Stimulated activated CD8-positive, alpha-beta memory T cell treated with anti-CD3 and anti-CD28 coated beads, Interleukin-12 subunit alpha, Interleukin-12 subunit beta, amount 100 ng/mL, for 1 hour (primary cell): ENCODE results near the gene CDC73.
"Not testable (repeated sequence)": the region's sequence is repeated elsewhere in the genome, so short reads cannot be mapped to it uniquely, and the experiment has no call there.

Source experiments
- DNase-seq: peaks from one replicate; pipeline ENCODE4 v3.0.0-alpha.2; 2020; ENCODE audit warnings: low read depth

CDC73 gene

GRCh38 chr1:193288548-193289080 is 166.8 kb downstream of the CDC73 start:
- not testable (repeated sequence) for DNase-seq

- DNase-seq, result no peak
These were observed 171.9 kb downstream of the CDC73 start for GRCh38 chr1:193293726-193294125.

- DNase-seq, result no peak
These were observed 177.2 kb downstream of the CDC73 start for GRCh38 chr1:193299038-193299437.

- no peak for DNase-seq
These were observed 179.9 kb downstream of the CDC73 start for GRCh38 chr1:193301746-193302145.

GRCh38 chr1:193303849-193304248 is 182.0 kb downstream of the CDC73 start:
- no peak for DNase-seq
